ENCODE results near the gene SASH3.

DNA sequence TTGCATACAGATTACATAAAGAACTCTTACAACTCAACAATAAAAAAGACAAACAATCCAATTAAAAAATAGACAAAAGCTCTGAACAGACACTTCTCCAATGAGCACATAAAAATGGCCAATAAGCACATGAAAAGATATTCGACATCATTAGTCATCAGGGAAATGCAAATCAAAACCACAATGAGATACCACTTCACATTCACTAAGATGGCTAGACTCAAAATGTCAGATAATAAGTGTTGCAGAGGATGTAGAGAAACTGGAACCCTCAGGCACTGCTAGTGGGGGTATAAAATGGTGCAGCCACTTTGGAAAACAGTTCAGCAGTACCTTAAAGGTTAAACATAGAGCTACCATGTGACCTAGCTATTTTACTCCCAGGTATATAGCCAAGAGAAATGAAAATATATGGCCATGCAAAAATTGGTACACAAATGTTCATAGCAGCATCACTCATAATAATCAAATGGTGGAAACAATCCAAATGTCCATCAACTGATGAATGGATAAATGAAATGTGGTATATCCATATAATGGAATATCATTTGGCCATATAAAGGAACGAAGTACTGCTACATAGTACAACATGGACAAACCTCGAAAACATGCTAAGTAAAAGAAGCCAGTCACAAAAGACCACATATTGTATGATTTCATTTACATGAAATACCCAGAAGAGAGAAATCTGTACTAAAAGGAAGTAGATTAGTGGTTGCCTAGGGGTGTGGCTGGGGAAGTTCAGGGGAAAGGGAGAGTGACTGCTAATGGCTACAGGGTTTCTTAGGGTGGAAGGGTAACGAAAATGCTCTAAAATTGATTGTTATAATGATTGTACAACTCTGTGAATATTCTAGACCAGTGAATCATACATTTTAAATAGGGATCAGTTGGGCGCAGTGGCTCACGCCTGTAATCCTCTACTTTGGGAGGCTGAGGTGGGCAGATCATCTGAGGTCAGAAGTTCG lies 29.4 kb downstream of the SASH3 start:
- TF ChIP-seq ZNF274 (IDR thresholded peaks at IDR 0.05; ENCODE audit: low read depth, low read length) (no peak), YY1 (IDR thresholded peaks at IDR 0.05; ENCODE audit: insufficient read depth, insufficient read length) (no peak)

Data from NT2/D1 (cell line).